ENCODE data around the gene ATG14.

ATG14 gene

GRCh38 chr14:55341781-55342180, 69.8 kb downstream of the ATG14 start:
- no peak overlapping the region for H3K4me3 ChIP-seq (ENCODE audit: control insufficient read depth, low read depth, low read length)
- no peak for TF ChIP-seq CTCF (conservative IDR thresholded peaks at IDR 0.05; ENCODE audit: control insufficient read depth, insufficient read depth, low read depth, low read length)
- no peak for DNase-seq (ENCODE audit: low read depth)

- no peak for TF ChIP-seq CTCF (conservative IDR thresholded peaks at IDR 0.05; ENCODE audit: control insufficient read depth, insufficient read depth, low read depth, low read length)
- no peak for DNase-seq (ENCODE audit: low read depth)
- H3K4me3 ChIP-seq (ENCODE audit: control insufficient read depth, low read depth, low read length): no peak overlapping the region
Measured at GRCh38 chr14:55340482-55340881, 71.1 kb downstream of the ATG14 start.

GRCh38 chr14:55339770-55340169, 71.9 kb downstream of the ATG14 start:
- DNase-seq (ENCODE audit: low read depth): no peak
- H3K4me3 ChIP-seq (ENCODE audit: control insufficient read depth, low read depth, low read length): no peak overlapping the region
- no peak for TF ChIP-seq CTCF (conservative IDR thresholded peaks at IDR 0.05; ENCODE audit: control insufficient read depth, insufficient read depth, low read depth, low read length)

- no peak for DNase-seq (ENCODE audit: low read depth)
- H3K4me3 ChIP-seq (ENCODE audit: control insufficient read depth, low read depth, low read length): no peak overlapping the region
- no peak for TF ChIP-seq CTCF (conservative IDR thresholded peaks at IDR 0.05; ENCODE audit: control insufficient read depth, insufficient read depth, low read depth, low read length)
Measured at GRCh38 chr14:55336691-55337090, 74.9 kb downstream of the ATG14 start.

GRCh38 chr14:55336162-55336561, 75.5 kb downstream of the ATG14 start:
- DNase-seq (ENCODE audit: low read depth): no peak
- TF ChIP-seq CTCF (conservative IDR thresholded peaks at IDR 0.05; ENCODE audit: control insufficient read depth, insufficient read depth, low read depth, low read length): no peak
- H3K4me3 ChIP-seq (ENCODE audit: control insufficient read depth, low read depth, low read length): no peak overlapping the region

- TF ChIP-seq CTCF (conservative IDR thresholded peaks at IDR 0.05; ENCODE audit: control insufficient read depth, insufficient read depth, low read depth, low read length): no peak
- H3K4me3 ChIP-seq (ENCODE audit: control insufficient read depth, low read depth, low read length): no peak overlapping the region
- no peak for DNase-seq (ENCODE audit: low read depth)
Measured at GRCh38 chr14:55333711-55334485, 77.7 kb downstream of the ATG14 start.
